ENCODE data around the gene MB21D2.
"Not testable (repeated sequence)": the region's sequence is repeated elsewhere in the genome, so short reads cannot be mapped to it uniquely, and the experiment has no call there.

The MB21D2 gene

DNA sequence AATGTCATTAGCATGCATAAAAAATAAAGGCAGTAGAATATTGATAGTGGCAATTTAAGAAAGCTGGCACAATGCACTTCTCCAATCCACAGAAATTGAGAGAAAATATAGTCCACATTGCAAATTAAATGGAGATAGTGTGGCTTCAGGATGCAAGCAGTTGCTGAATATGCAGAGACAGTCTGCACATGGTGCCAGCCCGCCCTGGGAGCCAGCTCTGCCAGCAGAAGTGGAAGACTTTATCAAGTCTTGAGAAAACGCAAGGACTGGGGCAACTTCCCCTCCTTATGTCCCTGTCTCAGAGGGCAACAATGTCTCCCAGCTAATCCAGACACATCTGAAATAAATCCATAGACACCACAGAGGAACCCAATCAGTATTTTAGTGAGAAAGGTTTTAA lies 57.2 kb downstream of the MB21D2 start:
- no peak for DNase-seq (ENCODE audit: low read depth in 2 of 2)

GRCh38 chr3:192858849-192859585 lies 58.6 kb downstream of the MB21D2 start:
- no peak for DNase-seq (ENCODE audit: low read depth in 2 of 2)

- DNase-seq (ENCODE audit: low read depth in 2 of 2): no peak
Measured at GRCh38 chr3:192857260-192857661, 60.4 kb downstream of the MB21D2 start.

DNA sequence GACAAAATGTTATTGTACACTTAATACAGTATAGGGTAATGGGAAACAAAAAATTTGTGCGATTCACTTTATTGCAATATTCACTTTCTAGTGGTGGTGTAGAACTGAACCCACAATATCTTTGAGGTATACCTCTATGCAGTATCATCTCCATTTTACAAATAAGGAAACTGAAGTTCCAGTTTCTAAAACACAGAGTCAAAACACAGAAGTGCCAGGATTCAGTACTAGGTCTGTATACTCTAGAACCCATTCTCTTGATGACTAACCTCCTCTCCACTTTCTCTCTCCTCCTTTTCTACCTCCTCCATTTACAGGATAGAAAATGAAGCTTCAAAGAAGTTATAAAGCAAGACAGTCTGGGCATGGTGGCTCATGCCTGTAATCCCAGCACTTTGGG lies 62.2 kb downstream of the MB21D2 start:
- no peak for DNase-seq (ENCODE audit: low read depth in 2 of 2)

DNA sequence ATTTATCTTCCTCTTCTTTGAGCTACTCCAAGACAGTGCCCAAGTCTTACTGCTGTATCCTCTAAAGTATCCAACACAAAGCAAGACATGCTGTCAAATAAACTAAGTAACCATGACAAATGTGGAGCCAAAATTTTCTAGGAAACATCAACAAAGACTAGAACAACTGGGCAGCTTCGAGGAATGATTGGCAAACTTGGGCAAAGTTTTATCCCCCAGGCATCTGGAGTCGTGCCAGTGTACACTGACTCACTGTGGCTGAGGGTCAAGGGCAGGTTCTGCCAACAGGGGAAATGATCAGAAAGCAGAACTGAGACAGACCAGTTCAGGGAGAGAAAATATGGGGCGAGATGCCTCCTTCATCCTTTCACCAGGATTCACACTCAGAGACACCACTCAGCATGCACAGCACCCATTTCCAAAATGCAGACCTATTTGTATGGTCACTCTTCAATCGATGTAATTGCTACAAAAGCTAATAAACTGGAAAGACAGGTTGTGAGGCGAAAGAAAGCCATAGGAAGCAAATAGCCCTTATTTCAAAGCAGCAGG lies 65.8 kb downstream of the MB21D2 start:
- DNase-seq (ENCODE audit: low read depth in 2 of 2): no peak

- DNase-seq (ENCODE audit: low read depth in 2 of 2): no peak
Measured at GRCh38 chr3:192850451-192850981, 67.1 kb downstream of the MB21D2 start.

GRCh38 chr3:192849821-192850220 lies 67.8 kb downstream of the MB21D2 start:
- not testable (repeated sequence) for DNase-seq (ENCODE audit: low read depth in 2 of 2)

GRCh38 chr3:192848371-192849233 lies 69.1 kb downstream of the MB21D2 start:
- no peak for DNase-seq (ENCODE audit: low read depth in 2 of 2)

GRCh38 chr3:192847941-192848340 lies 69.7 kb downstream of the MB21D2 start:
- peak in 1 of 2 experiments; percentile 54 for DNase-seq (ENCODE audit: low read depth in 2 of 2)

GRCh38 chr3:192845526-192845855 lies 72.2 kb downstream of the MB21D2 start:
- DNase-seq (ENCODE audit: low read depth in 2 of 2): no peak

GRCh38 chr3:192844836-192845525 lies 72.7 kb downstream of the MB21D2 start:
- DNase-seq (ENCODE audit: low read depth in 2 of 2): no peak

DNA sequence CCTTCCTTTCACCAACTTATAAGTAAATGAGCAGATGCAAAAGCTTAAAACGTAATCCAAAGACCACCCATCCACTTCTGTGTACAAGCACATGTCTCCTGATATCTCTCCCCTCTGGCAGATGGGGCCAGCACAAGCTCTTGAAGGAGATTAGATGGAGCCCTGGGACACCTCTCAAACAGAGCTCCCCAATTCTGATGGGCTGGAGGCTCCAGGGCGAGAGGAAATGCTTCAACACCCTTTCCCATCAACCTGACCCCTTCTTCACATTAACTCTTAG lies 73.2 kb downstream of the MB21D2 start:
- no peak for DNase-seq (ENCODE audit: low read depth in 2 of 2)

- DNase-seq (ENCODE audit: low read depth in 2 of 2): no peak
Measured at GRCh38 chr3:192843723-192844485, 73.8 kb downstream of the MB21D2 start.

DNA sequence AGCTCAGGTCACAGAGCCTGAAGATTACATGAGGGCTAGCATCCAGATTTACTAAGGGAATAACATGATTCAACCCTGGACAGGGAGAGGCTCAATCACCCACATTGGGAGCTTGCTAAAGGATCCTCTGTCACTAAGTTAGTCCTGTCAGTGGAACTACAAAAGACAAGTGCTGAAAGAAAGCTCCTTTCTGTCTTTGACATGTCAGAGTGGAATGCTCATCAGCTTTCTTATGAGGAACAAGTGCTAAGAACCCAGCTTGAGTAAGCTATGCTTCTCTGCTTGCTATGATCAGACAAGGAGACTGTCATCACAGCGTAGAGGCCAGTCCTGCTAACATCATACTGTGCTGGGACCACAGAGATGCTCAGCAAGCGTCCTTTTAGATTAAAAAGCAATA lies 74.5 kb downstream of the MB21D2 start:
- no peak for DNase-seq (ENCODE audit: low read depth in 2 of 2)

DNA sequence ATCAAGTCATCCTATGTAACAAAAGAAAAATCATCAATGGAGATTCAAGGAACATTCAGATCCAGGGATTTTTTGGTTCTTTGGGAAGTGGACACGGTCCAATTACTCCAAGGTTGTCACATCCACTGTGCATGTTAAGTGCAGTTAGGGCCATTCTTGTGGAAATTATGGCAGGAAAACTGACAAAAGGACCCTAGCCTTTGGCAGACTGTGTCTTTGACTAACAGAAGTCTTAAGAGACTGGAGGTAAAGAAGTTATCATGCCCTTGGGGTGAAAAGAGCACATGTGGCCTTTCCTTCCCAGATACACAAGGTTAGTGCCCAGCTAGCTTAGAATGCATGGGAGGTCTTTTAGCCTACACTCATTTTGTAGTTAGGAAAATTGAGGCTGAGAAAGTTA lies 74.9 kb downstream of the MB21D2 start:
- DNase-seq (ENCODE audit: low read depth in 2 of 2): no peak

- DNase-seq (ENCODE audit: low read depth in 2 of 2): no peak
Measured at GRCh38 chr3:192842138-192842537, 75.5 kb downstream of the MB21D2 start.

DNA sequence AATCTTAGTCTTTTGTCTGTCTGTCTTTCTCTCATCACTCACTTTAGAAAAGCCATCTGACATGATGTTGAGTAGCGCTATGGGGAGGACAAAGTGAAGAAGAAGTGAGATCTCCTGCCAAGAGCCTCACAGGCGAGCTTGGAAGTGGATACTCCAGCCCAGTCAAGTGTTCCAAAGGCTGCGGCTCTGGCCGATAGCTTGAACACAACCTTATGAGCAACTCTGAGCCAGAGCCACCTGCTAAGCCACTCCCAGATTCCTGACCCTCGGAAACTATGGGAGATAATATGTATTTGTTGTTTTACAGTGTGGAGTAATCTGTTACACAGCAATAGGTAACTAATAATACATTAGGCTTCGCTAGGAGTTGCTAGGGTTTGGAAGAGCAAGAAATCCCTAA lies 76.2 kb downstream of the MB21D2 start:
- no peak for DNase-seq (ENCODE audit: low read depth in 2 of 2)

GRCh38 chr3:192840143-192840836 lies 77.4 kb downstream of the MB21D2 start:
- DNase-seq (ENCODE audit: low read depth in 2 of 2): no peak

- no peak for DNase-seq (ENCODE audit: low read depth in 2 of 2)
Measured at GRCh38 chr3:192835818-192836815, 81.5 kb downstream of the MB21D2 start.

DNA sequence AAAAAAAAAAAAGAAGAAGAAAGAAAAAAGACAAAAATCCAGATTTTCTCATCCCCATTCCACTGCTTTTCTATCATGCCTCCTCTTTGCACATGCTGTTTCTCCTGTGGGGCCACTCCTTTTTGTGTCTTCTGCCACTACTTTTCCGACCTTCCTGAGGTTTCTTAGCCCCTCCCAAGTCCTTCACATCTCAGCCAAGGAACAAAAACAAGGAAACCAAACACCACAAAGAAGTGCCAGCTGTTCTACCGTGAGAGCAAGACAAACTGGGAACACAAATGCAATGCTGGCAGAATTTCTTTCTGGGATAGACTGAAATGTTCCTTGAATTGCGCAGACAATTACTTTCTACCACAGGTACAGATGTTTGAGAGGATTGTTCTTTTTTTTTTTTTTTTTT lies 83.2 kb downstream of the MB21D2 start:
- DNase-seq (ENCODE audit: low read depth in 2 of 2): no peak

Measured in fibroblast of skin of left biceps (primary cell).